GM15510 (cell line): ENCODE results near the gene MYB.

Source experiments
- POLR2A ChIP-seq: IDR thresholded peaks from 3 replicates; pipeline ENCODE4 v1.6.1; 2011; ENCODE audit warnings: borderline replicate concordance; ENCODE audit not compliant: insufficient read length; ENCODE audit errors: extremely low read depth

Gene MYB

DNA sequence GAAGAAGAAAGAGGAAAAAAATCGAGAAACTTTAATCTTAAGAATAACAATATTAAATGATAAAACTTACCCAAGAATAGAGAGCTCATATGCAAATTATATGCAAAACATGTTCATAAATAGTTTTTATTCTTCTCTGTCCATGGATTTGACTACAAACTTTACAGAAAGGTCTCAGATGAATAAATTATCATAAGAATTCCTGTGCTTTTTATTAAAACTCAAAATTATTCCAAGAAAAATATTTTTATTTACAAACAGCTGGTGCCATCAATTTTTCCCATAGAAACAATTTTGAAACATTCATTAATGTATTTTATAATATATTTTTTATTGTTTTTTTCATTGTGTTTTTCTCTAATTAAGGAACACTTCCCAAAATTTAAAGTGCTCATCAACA lies 12.1 kb downstream of the MYB start:
- TF ChIP-seq POLR2A, result no peak

GRCh38 chr6:135195041-135195440 lies 13.9 kb downstream of the MYB start:
- no peak for TF ChIP-seq POLR2A

- no peak for TF ChIP-seq POLR2A
Observed at GRCh38 chr6:135195522-135195921, 14.4 kb downstream of the MYB start.

DNA sequence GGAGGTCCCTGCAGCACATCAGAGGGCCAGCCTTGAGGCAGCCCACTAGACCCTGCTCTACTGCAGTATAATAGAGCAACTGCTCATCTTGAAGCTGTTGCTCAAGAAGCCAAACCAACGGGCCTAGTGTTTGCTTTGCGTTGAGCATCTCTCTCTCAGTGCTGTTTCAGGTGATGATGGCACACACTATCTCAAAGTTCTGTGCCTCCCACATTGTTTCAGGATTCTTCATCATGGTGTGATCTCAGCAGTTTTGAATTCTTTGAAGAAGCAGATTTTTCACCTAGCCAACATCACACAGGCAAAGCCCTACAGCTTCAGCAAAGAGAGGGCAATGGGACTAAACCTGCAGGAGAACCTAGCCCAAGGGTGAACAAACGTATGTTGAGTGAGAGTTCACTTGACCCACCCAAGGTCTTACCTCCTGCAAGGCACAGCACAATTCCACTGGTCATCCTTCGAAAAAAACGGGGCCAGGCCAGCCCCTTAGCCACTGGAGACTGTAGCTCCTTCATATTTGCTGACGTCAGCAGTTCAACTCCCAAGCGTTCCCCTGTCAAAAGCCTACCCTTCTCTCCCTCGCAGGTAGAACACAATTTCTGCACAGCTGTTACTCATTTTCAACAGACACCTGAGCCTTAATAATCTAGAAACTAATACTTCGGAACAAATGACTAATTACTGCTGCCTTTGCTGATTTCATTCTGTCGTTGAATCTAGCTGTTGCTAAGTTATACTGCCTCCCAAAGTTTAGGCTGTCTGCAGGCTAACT lies 15.8 kb downstream of the MYB start:
- TF ChIP-seq POLR2A, result no peak

GRCh38 chr6:135202836-135203235 lies 21.7 kb downstream of the MYB start:
- TF ChIP-seq POLR2A, result no peak

GRCh38 chr6:135204951-135205350 lies 23.8 kb downstream of the MYB start:
- no peak for TF ChIP-seq POLR2A

DNA sequence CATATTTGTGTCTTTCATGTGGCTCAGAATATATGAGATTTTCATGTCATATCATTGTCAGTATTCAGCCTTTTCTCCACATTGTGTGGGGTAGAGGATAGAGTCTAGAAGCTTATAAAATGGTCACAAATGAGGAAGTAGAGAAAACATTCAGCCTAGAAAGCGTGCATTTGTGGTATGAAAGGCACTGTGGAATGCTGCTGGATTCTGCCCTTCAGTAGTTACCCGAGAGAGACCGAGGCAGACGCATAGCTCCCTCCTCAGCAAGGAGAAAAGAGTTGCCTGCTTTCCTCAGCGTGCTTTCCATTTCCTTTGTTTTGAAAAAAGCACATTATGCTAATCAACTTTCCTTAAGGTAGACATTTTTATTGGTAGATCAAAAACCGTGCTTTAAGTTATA lies 28.7 kb downstream of the MYB start:
- TF ChIP-seq POLR2A, result no peak

- TF ChIP-seq POLR2A, result no peak
Observed at GRCh38 chr6:135210632-135211305, 29.7 kb downstream of the MYB start.

GRCh38 chr6:135211306-135211702 lies 30.2 kb downstream of the MYB start:
- no peak for TF ChIP-seq POLR2A

DNA sequence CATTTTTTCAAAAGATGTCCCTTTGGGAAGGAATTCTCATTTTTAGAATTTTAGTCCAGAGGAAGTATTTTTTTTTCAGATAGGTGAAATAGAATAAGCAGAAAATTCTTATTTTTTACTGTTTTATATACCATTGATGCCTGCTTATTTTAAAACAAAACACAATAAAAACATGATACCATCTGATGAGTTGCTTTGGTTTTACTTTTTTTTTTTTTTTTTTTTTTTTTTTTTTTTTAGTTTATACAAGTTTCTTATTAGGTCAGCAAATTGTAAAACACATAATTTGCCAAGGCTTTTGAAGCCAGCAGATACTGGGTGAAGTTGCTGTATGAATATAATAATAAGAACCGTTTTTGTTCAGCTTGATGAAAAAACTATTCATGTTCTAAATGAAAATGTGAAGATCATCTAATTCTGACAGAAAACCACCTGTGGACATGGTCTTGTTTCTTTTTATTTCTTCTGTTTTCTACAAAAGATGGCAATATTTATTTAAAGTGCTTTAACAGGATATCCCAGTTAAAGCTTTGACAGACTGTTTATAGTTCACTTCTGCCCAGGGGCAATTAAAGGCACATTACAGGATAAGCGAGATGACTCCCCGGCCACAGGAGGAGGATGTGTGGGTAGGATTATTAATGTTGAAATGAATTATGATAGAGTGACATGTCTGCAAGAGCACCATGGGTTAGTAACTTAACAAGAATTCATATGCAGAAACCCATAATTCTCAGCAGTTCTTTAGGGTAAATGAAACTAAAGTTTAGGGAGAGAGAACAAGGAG lies 31.1 kb downstream of the MYB start:
- no peak for TF ChIP-seq POLR2A

DNA sequence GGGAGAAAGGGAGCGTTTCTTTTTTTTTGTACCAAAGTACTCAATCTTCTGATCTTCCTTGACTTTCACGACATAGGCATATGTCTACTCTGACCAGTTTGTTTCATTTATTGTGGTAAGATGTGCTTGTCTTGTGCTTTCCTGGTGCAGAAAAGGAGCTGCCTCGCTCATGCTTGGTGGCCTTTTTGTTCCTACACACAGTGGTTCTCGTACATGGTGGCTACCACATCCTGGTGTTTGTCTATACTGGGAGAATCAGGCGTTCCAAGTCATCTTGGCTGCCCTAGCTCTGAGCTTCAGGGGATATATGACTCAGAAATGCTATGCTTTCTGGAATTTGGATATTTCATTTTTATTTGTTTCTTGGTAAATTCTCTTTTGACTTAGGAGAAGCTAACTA lies 31.8 kb downstream of the MYB start:
- no peak for TF ChIP-seq POLR2A

DNA sequence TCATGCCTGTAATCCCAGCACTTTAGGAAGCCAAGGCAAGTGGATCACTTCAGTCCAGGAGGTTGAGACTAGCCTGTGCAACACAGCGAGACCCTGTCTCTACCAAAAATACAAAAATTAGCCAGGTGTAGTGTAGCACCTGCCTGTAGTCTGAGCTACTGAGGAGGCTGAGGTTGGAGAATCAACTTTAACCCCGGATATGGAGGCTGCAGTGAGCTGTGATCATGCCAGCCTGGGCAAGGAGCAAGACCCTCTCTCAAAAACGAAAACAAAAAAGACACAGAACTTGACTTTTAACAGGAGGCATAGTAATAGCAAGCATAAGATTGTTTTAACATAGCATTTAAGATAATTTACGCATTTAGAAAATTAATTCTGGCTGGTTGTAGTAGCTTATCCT lies 32.5 kb downstream of the MYB start:
- TF ChIP-seq POLR2A, result no peak

DNA sequence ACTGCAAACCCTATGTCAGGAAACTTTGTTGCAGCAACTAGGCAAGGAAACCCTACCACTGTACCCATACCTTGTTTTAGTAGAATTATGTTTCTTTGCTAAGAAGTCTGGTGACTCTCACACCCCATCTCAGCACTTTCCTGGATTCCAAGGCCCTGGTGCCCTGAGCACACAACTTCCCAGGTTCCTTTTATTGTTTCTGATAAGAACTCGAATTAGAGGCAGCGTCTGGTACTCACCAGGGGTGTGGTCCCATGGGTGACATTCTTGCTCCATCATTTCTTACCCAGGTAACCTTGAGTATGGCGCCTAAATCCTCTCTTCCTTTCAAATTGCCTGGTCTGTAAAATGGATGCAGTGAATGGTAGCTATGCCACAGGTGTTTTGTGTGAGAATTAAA lies 34.1 kb downstream of the MYB start:
- TF ChIP-seq POLR2A, result no peak

- TF ChIP-seq POLR2A, result no peak
Observed at GRCh38 chr6:135215563-135215962, 34.5 kb downstream of the MYB start.

DNA sequence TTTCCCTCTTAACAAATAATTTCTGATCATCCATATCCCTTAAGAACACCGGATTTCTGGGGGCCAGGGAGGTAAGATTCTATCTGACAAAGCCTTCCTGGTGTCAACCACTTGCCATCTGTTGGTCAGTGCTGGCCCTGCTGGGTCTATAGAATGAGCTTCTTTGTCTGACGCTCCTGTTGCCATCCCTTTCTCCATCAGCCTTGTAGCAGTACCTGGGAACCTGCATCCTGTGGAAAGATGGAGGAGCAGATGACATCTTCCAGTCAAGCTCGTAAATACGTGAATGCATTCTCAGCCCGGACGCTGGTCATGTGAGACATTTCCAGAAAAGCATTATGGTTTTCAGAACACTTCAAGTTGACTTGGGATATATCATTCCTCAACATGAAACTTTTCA lies 36.6 kb downstream of the MYB start:
- no peak for TF ChIP-seq POLR2A
